GM11168 (cell line): Measurements from ENCODE around the gene CAB39L.
"Not testable (repeated sequence)": the region's sequence is repeated elsewhere in the genome, so short reads cannot be mapped to it uniquely, and the experiment has no call there.

Experiments
- in situ Hi-C: fragments of 300-500 bp; cut with MboI; formaldehyde crosslinking; loops from one replicate; pipeline ENCODE4 v1.12.0; 2022; ENCODE audit warnings: low sequenced_read_pairs; ENCODE audit not compliant: unreplicated experiment

Gene CAB39L

DNA sequence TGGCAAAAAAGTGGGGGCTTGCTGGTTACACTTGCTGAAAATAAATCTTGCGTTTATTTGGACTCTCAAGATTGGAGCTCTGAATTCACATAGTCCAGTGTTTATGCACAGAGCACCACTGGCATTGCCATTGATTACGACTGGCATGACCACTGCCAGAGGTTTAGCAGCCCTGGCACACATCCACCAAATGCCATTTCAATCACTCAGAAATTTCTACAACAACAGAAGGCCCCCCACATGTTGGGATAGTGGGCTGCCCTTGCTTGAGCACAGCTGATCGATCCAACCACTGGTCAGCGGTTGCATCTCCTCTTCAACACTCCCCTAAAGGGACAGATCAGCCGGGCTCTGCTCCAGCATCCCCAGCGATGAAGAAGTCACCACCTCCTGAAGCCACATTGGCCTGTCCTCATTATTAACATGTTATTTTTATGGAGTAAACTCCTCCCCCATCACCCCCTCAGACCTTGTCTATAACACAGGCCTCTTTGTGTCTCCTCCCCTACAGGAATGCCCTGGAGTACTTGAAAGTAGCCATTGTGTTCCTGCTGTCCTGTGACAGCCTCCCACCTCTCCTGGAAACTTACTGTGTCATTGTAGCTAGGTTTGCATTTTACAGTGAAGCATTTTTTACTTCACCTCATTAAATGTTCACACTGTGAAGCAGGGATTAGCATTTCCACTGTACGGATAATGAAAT, 144.8 kb downstream of the CAB39L start:
- in situ Hi-C loops = no loop called here

DNA sequence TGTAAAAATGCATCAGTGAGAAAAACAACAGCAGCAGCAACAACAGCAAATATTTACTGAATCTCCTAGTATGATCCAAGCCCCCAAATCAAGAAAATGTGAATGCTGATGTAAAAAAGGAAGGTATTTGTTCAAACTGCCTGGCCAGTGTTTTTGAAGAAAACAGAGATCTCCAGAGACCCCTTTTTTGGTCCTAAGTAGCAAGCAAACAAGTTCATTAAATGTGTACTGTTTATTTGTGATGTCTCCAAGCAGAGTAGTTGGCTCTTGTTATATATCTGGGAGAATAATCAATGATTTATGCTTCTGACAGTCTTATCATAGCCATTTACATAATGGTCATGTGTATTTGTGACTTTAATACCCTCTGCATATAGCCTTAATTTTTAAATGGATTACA, 145.4 kb downstream of the CAB39L start:
- in situ Hi-C loops = no loop called here

DNA sequence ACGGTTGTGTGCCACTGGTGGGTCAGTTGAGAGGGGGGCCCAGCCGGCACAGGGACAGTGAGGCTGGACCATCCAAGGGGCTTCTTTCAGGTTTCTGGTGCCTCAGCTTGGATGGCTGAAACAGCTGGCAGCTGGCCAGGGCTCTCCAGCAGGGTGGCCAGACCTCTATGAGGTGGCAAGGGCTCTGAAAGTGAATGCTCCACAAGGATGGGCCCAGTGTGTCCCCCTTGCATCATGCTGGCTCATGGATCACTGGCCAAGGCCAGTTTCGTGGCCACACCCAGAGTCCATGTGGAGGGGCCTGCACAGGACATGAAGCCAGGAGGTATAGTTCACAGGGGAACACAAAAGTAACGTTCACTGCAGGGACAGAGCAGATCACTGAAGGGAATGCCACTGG, 146.5 kb downstream of the CAB39L start:
- in situ Hi-C loops = no loop called here

GRCh38 chr13:49296659-49297058, 147.2 kb downstream of the CAB39L start:
- in situ Hi-C loops = no loop called here

DNA sequence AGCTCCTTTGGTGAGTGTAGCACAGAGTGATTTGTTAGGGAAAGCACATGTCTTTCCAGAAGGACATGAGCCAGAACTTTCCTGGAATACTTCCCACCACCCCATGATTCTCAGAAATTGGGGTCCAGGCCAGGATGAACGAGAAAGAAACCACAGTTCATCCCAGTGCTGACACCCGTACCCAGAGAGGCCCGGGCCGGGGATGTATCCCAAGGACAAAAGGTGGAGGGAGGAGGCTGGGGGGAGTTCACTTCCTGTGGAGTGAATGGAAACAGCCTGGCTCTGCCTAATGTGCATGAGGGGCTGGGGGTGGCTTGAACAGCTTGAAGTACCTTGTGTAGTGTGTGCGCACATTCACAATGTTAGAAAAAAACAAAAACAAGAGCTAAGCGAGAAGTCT, 148.6 kb downstream of the CAB39L start:
- in situ Hi-C loops = no loop called here

DNA sequence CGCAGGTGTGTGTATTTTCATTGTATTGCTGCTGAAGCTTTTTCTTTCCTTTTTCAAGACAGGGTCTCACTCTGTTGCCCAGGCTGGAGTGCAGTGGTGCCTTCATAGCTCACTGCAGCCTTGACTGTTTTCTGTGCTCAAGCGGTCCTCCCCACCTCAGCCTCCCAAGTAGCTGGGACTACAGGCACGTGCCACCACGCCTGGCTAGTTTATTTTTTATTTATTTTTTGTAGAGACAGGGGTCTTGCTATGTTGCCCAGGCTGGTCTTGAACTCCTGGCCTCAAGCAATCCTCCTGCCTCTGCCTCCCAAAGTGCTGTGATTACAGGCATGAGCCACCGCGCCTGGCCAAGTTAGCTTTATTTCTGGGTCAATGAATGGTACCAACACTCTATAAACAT, 149.1 kb downstream of the CAB39L start:
- in situ Hi-C loops = not testable (repeated sequence)

GRCh38 chr13:49292742-49293486, 150.9 kb downstream of the CAB39L start:
- in situ Hi-C loops = no loop called here

GRCh38 chr13:49288458-49288857, 155.4 kb downstream of the CAB39L start:
- in situ Hi-C loops = no loop called here

DNA sequence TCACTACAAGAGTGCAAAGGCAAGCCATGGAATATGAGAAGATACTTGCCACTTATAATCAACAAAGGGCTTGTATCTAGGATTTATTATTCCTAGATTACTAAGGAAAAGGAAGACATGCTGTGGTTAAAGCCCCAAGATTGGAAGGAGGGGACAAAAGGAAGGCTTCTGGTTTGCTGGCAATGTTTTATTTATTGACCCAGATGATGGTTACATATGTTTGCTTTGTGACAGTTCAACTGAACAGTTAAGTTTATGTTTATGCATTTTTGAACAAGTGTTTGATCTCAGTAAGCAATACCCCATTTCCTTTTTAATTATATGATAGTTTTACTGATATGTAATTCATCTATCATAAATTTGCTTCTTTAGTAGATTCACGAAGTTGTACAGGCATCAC, 155.9 kb downstream of the CAB39L start:
- in situ Hi-C loops = no loop called here

GRCh38 chr13:49279885-49280284, 164.0 kb downstream of the CAB39L start:
- in situ Hi-C loops = no loop called here

DNA sequence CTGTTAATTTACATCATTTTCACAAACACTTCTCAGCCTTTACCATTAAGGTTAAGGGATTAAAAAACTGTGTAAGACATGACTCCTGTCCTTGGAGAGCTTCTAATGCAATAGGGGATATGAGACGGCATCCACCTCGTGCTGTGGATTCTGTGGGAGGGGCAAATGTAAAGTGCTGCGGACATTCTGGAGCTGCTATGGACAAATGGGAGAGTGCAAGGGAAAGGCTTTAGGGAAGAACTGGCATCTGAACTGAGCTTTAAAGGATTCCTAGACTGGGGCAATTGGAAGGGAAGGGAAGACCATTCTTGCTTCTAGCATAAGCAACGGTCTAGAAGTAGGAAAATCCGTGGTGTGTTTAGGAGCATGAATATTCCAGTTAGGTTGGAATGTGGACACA, 164.8 kb downstream of the CAB39L start:
- in situ Hi-C loops = no loop called here

- in situ Hi-C loops = no loop called here
These were observed 165.7 kb downstream of the CAB39L start for GRCh38 chr13:49278211-49278610.

GRCh38 chr13:49272296-49272695, 171.6 kb downstream of the CAB39L start:
- in situ Hi-C loops = no loop called here

- in situ Hi-C loops = no loop called here
These were observed 172.6 kb downstream of the CAB39L start for GRCh38 chr13:49271264-49271663.

GRCh38 chr13:49265822-49266221, 178.0 kb downstream of the CAB39L start:
- in situ Hi-C loops = no loop called here

- in situ Hi-C loops = no loop called here
These were observed 181.2 kb downstream of the CAB39L start for GRCh38 chr13:49262634-49263033.

GRCh38 chr13:49259586-49259985, 184.3 kb downstream of the CAB39L start:
- in situ Hi-C loops = no loop called here
